Mesendoderm (in vitro differentiated cells): ENCODE data around the gene PNLIP.

ENCODE experiments used
- DNase-seq: peaks from one replicate; pipeline ENCODE4 v3.0.0; 2013
- H2AK5ac ChIP-seq: 2 replicates; pipeline ENCODE4 v1.6.1; 2013; ENCODE audit warnings: low read length, inconsistent platforms
- H2BK120ac ChIP-seq: 2 replicates; pipeline ENCODE4 v1.6.1; 2013; ENCODE audit warnings: low read depth, mild to moderate bottlenecking, low read length, moderate library complexity, mixed read lengths
- H2BK15ac ChIP-seq: replicated peaks from 2 replicates; pipeline ENCODE4 v1.6.1; 2013; ENCODE audit warnings: low read depth, mild to moderate bottlenecking, moderate library complexity
- H2BK5ac ChIP-seq: 2 replicates; pipeline ENCODE4 v1.6.1; 2013; ENCODE audit warnings: low read length, inconsistent platforms
- H3K18ac ChIP-seq: 2 replicates; pipeline ENCODE4 v1.6.1; 2013; ENCODE audit warnings: mild to moderate bottlenecking, low read length, mixed read lengths
- H3K23ac ChIP-seq: one replicate; pipeline ENCODE4 v1.6.1; 2013; ENCODE audit warnings: low read length
- H3K27ac ChIP-seq: 2 replicates; pipeline ENCODE4 v1.5.1; 2013; ENCODE audit warnings: low read depth, mild to moderate bottlenecking, inconsistent platforms, low read length, moderate library complexity
- H3K27me3 ChIP-seq: 2 replicates; pipeline ENCODE4 v1.6.1; 2013; ENCODE audit warnings: low read length, control low read depth, mild to moderate bottlenecking, inconsistent platforms; ENCODE audit not compliant: insufficient read depth, poor library complexity
- H3K36me3 ChIP-seq: 2 replicates; pipeline ENCODE4 v1.6.1; 2013; ENCODE audit warnings: low read length, inconsistent platforms; ENCODE audit not compliant: control insufficient read depth, insufficient read depth
- H3K4ac ChIP-seq: one replicate; pipeline ENCODE4 v1.6.1; 2013; ENCODE audit warnings: low read depth, mild to moderate bottlenecking, low read length, moderate library complexity
- H3K4me1 ChIP-seq: 2 replicates; pipeline ENCODE4 v1.6.1; 2013; ENCODE audit warnings: low read depth, low read length, inconsistent platforms; ENCODE audit not compliant: control insufficient read depth
- H3K4me2 ChIP-seq: 2 replicates; pipeline ENCODE4 v1.6.1; 2013; ENCODE audit warnings: low read length
- H3K4me3 ChIP-seq: 2 replicates; pipeline ENCODE4 v1.5.1; 2013; ENCODE audit warnings: mild to moderate bottlenecking, low read length
- H3K56ac ChIP-seq: one replicate; pipeline ENCODE4 v1.6.1; 2013; ENCODE audit warnings: low read length
- H3K79me1 ChIP-seq: 2 replicates; pipeline ENCODE4 v1.6.1; 2013; ENCODE audit warnings: low read length, inconsistent platforms
- H3K79me2 ChIP-seq: 2 replicates; pipeline ENCODE4 v1.6.1; 2013; ENCODE audit warnings: mild to moderate bottlenecking, low read length; ENCODE audit not compliant: control insufficient read depth, insufficient read depth
- H3K9ac ChIP-seq: 2 replicates; pipeline ENCODE4 v1.6.1; 2013; ENCODE audit warnings: low read length, inconsistent platforms
- H4K5ac ChIP-seq: one replicate; pipeline ENCODE4 v1.6.1; 2013; ENCODE audit warnings: low read length
- H4K8ac ChIP-seq: one replicate; pipeline ENCODE4 v1.6.1; 2013; ENCODE audit warnings: low read depth, mild to moderate bottlenecking, control low read depth, low read length, moderate library complexity
- WGBS: extraction: QIAGEN DNeasy Blood & Tissue Kit; methylation state at CpG from one replicate; pipeline ENCODE4 v1.1.7; 2013; ENCODE audit warnings: low lambda C conversion rate, missing lambda C conversion rate; ENCODE audit not compliant: insufficient coverage; ENCODE audit errors: extremely low coverage; 5-methylcytosine and 5-hydroxymethylcytosine counted together

The PNLIP gene

GRCh38 chr10:116594525-116595035 lies 48.8 kb downstream of the PNLIP start:
- WGBS = no CpG with 5 or more reads among the region's 7 CpGs
- no peak overlapping the region for H4K8ac ChIP-seq
- H3K18ac ChIP-seq = no peak overlapping the region
- H3K4me1 ChIP-seq = no peaks in the 10 kb centered on the region
- H3K36me3 ChIP-seq = no peaks in the 10 kb centered on the region
- H3K4me3 ChIP-seq = no peak overlapping the region
- no peak for DNase-seq
- no peak overlapping the region for H2BK5ac ChIP-seq
- H2AK5ac ChIP-seq = no peak overlapping the region
- no peak overlapping the region for H3K4ac ChIP-seq
- no peaks in the 10 kb centered on the region for H3K27me3 ChIP-seq
- H3K9ac ChIP-seq = no peak overlapping the region
- H2BK120ac ChIP-seq = no peak overlapping the region
- H3K4me2 ChIP-seq = no peak overlapping the region
- H3K56ac ChIP-seq = no peak overlapping the region
- H4K5ac ChIP-seq = no peak overlapping the region
- no peaks in the 10 kb centered on the region for H3K79me1 ChIP-seq
- H2BK15ac ChIP-seq = no peak overlapping the region
- no peak overlapping the region for H3K23ac ChIP-seq
- H3K79me2 ChIP-seq = no peaks in the 10 kb centered on the region
- H3K27ac ChIP-seq = no peak overlapping the region

- Histone ChIP-seq H2BK120ac (no peak overlapping the region), H3K27me3 (no peaks in the 10 kb centered on the region), H2BK5ac (no peak overlapping the region), H3K9ac (no peak overlapping the region), H2BK15ac (no peak overlapping the region), H4K5ac (no peak overlapping the region), H3K23ac (no peak overlapping the region), H3K4me3 (no peak overlapping the region), H3K79me1 (no peaks in the 10 kb centered on the region), H3K36me3 (no peaks in the 10 kb centered on the region), H3K56ac (no peak overlapping the region), H4K8ac (no peak overlapping the region), H2AK5ac (no peak overlapping the region), H3K4ac (no peak overlapping the region), H3K4me1 (no peaks in the 10 kb centered on the region), H3K4me2 (no peak overlapping the region), H3K18ac (no peak overlapping the region), H3K79me2 (no peaks in the 10 kb centered on the region), H3K27ac (no peak overlapping the region)
- no peak for DNase-seq
- no CpG with 5 or more reads among the region's 2 CpGs for WGBS
Observed at GRCh38 chr10:116596062-116596461, 50.3 kb downstream of the PNLIP start.

GRCh38 chr10:116597543-116597942 lies 51.8 kb downstream of the PNLIP start:
- Histone ChIP-seq H3K18ac (no peak overlapping the region), H3K79me1 (no peaks in the 10 kb centered on the region), H3K36me3 (no peaks in the 10 kb centered on the region), H3K27me3 (no peaks in the 10 kb centered on the region), H4K5ac (no peak overlapping the region), H3K23ac (no peak overlapping the region), H2BK15ac (no peak overlapping the region), H2BK120ac (no peak overlapping the region), H3K4me1 (no peaks in the 10 kb centered on the region), H3K4me3 (no peak overlapping the region), H3K27ac (no peak overlapping the region), H2AK5ac (no peak overlapping the region), H3K9ac (no peak overlapping the region), H4K8ac (no peak overlapping the region), H3K4me2 (no peak overlapping the region), H2BK5ac (no peak overlapping the region), H3K56ac (no peak overlapping the region), H3K79me2 (no peaks in the 10 kb centered on the region), H3K4ac (no peak overlapping the region)
- no CpG with 5 or more reads among the region's 5 CpGs for WGBS
- DNase-seq = no peak

GRCh38 chr10:116598329-116598728 lies 52.6 kb downstream of the PNLIP start:
- Histone ChIP-seq H3K27me3 (no peaks in the 10 kb centered on the region), H3K4me3 (no peak overlapping the region), H3K9ac (no peak overlapping the region), H4K5ac (no peak overlapping the region), H3K79me2 (no peaks in the 10 kb centered on the region), H4K8ac (no peak overlapping the region), H3K4me1 (no peaks in the 10 kb centered on the region), H3K79me1 (no peaks in the 10 kb centered on the region), H3K4ac (no peak overlapping the region), H3K56ac (no peak overlapping the region), H3K4me2 (no peak overlapping the region), H2AK5ac (no peak overlapping the region), H2BK15ac (no peak overlapping the region), H3K36me3 (no peaks in the 10 kb centered on the region), H3K23ac (no peak overlapping the region), H3K27ac (no peak overlapping the region), H2BK120ac (no peak overlapping the region), H2BK5ac (no peak overlapping the region), H3K18ac (no peak overlapping the region)
- DNase-seq = no peak

GRCh38 chr10:116599991-116600390 lies 54.3 kb downstream of the PNLIP start:
- Histone ChIP-seq H3K27ac (no peak overlapping the region), H3K79me2 (no peaks in the 10 kb centered on the region), H3K56ac (no peak overlapping the region), H3K79me1 (no peaks in the 10 kb centered on the region), H3K36me3 (no peaks in the 10 kb centered on the region), H2BK5ac (no peak overlapping the region), H3K4me2 (no peak overlapping the region), H3K4me3 (no peak overlapping the region), H3K23ac (no peak overlapping the region), H3K4me1 (no peaks in the 10 kb centered on the region), H3K9ac (no peak overlapping the region), H4K8ac (no peak overlapping the region), H2AK5ac (no peak overlapping the region), H4K5ac (no peak overlapping the region), H2BK120ac (no peak overlapping the region), H3K27me3 (no peaks in the 10 kb centered on the region), H3K18ac (no peak overlapping the region), H3K4ac (no peak overlapping the region), H2BK15ac (no peak overlapping the region)
- no peak for DNase-seq
- no CpG with 5 or more reads among the region's 5 CpGs for WGBS

- Histone ChIP-seq H2BK15ac (no peak overlapping the region), H3K4me2 (no peak overlapping the region), H2BK5ac (no peak overlapping the region), H4K8ac (no peak overlapping the region), H2AK5ac (no peak overlapping the region), H3K4me1 (no peaks in the 10 kb centered on the region), H3K18ac (no peak overlapping the region), H3K9ac (no peak overlapping the region), H3K56ac (no peak overlapping the region), H2BK120ac (no peak overlapping the region), H3K27me3 (no peaks in the 10 kb centered on the region), H3K36me3 (no peaks in the 10 kb centered on the region), H3K4me3 (no peak overlapping the region), H3K23ac (no peak overlapping the region), H3K27ac (no peak overlapping the region), H4K5ac (no peak overlapping the region), H3K4ac (no peak overlapping the region), H3K79me1 (no peaks in the 10 kb centered on the region), H3K79me2 (no peaks in the 10 kb centered on the region)
- DNase-seq = no peak
- no CpG with 5 or more reads among the region's 10 CpGs for WGBS
Observed at GRCh38 chr10:116602648-116603400, 57.1 kb downstream of the PNLIP start.
